HepG2 (cell line): ENCODE measurements around the gene TMEM121. TPM values are rescaled to one million over a fixed set of nuclear protein-coding genes. Genes with fewer than 3 reads are reported as not detected.

Source experiments
- ATAC-seq: fragments of 200-7000 bp; cut with Tn5 transposase; 3 replicates; pipeline ENCODE4 v1.9.1; 2020; ENCODE audit warnings: mild to moderate bottlenecking, moderate library complexity
- BruUV-seq: library from RNA; stranded (reverse); fragments of 400-500 nt; replicated peaks from 2 replicates; lab custom pipeline; 2021; lab: Mats Ljungman, UMichigan
- CTCF ChIA-PET: fragments of 300-600 bp; formaldehyde crosslinking; extraction: SDS; loops from one replicate; lab custom pipeline; 2021; ENCODE audit warnings: low total read pairs, inconsistent platforms, low intra/inter-chr PET ratio; lab: Yijun Ruan, JAX
- POLR2A ChIA-PET: fragments of 350-600 bp; sonication (Branson Sonifier 250); formaldehyde crosslinking; loops from one replicate; lab custom pipeline; 2020; ENCODE audit warnings: antibody characterized with exemption, inconsistent platforms; lab: Yijun Ruan, JAX
- DNase-seq: peaks from one replicate; pipeline ENCODE4 v3.0.0-alpha.2; 2015; ENCODE audit warnings: low spot score
- FAIRE-seq: peaks from 3 replicates; lab custom pipeline; 2011; peaks lifted over from hg19 to GRCh38; lab: Jason Lieb, UNC
- H2AFZ ChIP-seq: one replicate; pipeline ENCODE4 v1.6.1; 2011; ENCODE audit warnings: low read length, inconsistent platforms
- H3K27ac ChIP-seq: fragments of 300-600 bp; 3 replicates; pipeline ENCODE4 v1.8.0; 2011; ENCODE audit warnings: mixed run types, mild to moderate bottlenecking, mixed read lengths, low read length, inconsistent platforms; ENCODE audit not compliant: insufficient read depth; ENCODE audit errors: extremely low read length
- H3K27me3 ChIP-seq, 2 experiments: fragments of 200-600 bp in 1 of 2; 2 replicates in 1 of 2; 3 replicates in 1 of 2; pipeline versions ENCODE4 v1.6.0 to v1.8.0; 2011; ENCODE audit warnings: low read length in 2 of 2, mild to moderate bottlenecking in 2 of 2, moderate library complexity in 2 of 2, inconsistent platforms in 1 of 2; ENCODE audit not compliant: insufficient read depth in 2 of 2, control insufficient read depth in 1 of 2
- H3K36me3 ChIP-seq, 2 experiments: fragments of 200-600 bp in 1 of 2; replicated peaks in 1 of 2; 2 replicates in 1 of 2; 3 replicates in 1 of 2; pipeline versions ENCODE4 v1.5.1 to v1.8.0; 2011; ENCODE audit warnings: low read length in 2 of 2, inconsistent platforms in 1 of 2; ENCODE audit not compliant: insufficient read depth in 2 of 2, control insufficient read depth in 1 of 2
- H3K4me1 ChIP-seq: 2 replicates; pipeline ENCODE4 v1.5.1; 2012; ENCODE audit warnings: low read length, inconsistent platforms; ENCODE audit not compliant: insufficient read depth
- H3K4me2 ChIP-seq: 2 replicates; pipeline ENCODE4 v1.6.0; 2011; ENCODE audit warnings: low read depth, low read length, inconsistent platforms
- H3K4me3 ChIP-seq, 3 experiments: fragments of 200-600 bp in 1 of 3; sonication (generic), shearing (Covaris generic) in 1 of 3; replicated peaks in 1 of 3; 2 replicates each; pipeline ENCODE4 v1.5.1; 2011 to 2016; ENCODE audit warnings: low read length in 3 of 3, inconsistent platforms in 2 of 3, low read depth in 2 of 3, mild to moderate bottlenecking in 2 of 3, control low read depth in 1 of 3, mixed read lengths in 1 of 3; ENCODE audit not compliant: insufficient read depth in 1 of 3
- H3K79me2 ChIP-seq: one replicate; pipeline ENCODE4 v1.6.1; 2011; ENCODE audit warnings: low read length, inconsistent platforms; ENCODE audit not compliant: insufficient read depth
- H3K9ac ChIP-seq: 2 replicates; pipeline ENCODE4 v1.6.0; 2011; ENCODE audit warnings: mild to moderate bottlenecking, low read depth, low read length, inconsistent platforms; ENCODE audit not compliant: insufficient read depth
- H3K9me3 ChIP-seq: 2 replicates; pipeline ENCODE4 v1.5.1; 2012; ENCODE audit warnings: mild to moderate bottlenecking, low read length
- H4K20me1 ChIP-seq: 2 replicates; pipeline ENCODE4 v1.6.0; 2011; ENCODE audit warnings: inconsistent platforms, mild to moderate bottlenecking, low read length, moderate library complexity; ENCODE audit not compliant: insufficient read depth
- DNMT1 ChIP-seq: sonication (generic); formaldehyde crosslinking; IDR thresholded peaks from 2 replicates; pipeline ENCODE4 v1.5.1; 2020; ENCODE audit warnings: mild to moderate bottlenecking, missing genetic modification reagents
- MAZ ChIP-seq, 2 experiments: sonication (generic) in 1 of 2; formaldehyde crosslinking in 1 of 2; IDR thresholded peaks; 2 replicates each; pipeline versions ENCODE4 v1.5.0 to v1.6.1; 2012 to 2020; ENCODE audit warnings: low read depth in 2 of 2, mild to moderate bottlenecking in 2 of 2, borderline replicate concordance in 1 of 2, improper control_type of control experiment in 1 of 2, low read length in 1 of 2, missing genetic modification reagents in 1 of 2, moderate library complexity in 1 of 2
- MEIS1 ChIP-seq: sonication (generic); formaldehyde crosslinking; IDR thresholded peaks from 2 replicates; pipeline ENCODE4 v1.9.0; 2021; ENCODE audit warnings: mild to moderate bottlenecking, missing genetic modification reagents, moderate library complexity, borderline replicate concordance
- RBFOX2 ChIP-seq: fragments of 200-400 bp; formaldehyde crosslinking; IDR thresholded peaks from 2 replicates; pipeline ENCODE4 v1.6.1; 2017; ENCODE audit warnings: low read depth, mild to moderate bottlenecking, low read length
- RNF2 ChIP-seq: fragments of 450-650 bp; conservative IDR thresholded peaks from 2 replicates; pipeline ENCODE4 v1.6.1; 2016; ENCODE audit warnings: low read depth
- TOPORS ChIP-seq: sonication (generic); formaldehyde crosslinking; IDR thresholded peaks from 2 replicates; pipeline ENCODE4 v1.8.0; 2023; ENCODE audit warnings: mild to moderate bottlenecking, missing genetic modification reagents
- ZHX1 ChIP-seq: sonication (generic); formaldehyde crosslinking; IDR thresholded peaks from 2 replicates; pipeline ENCODE4 v1.8.1; 2022; ENCODE audit warnings: low read depth, mild to moderate bottlenecking, missing genetic modification reagents
- ZNF10 ChIP-seq: sonication (generic); formaldehyde crosslinking; IDR thresholded peaks from 2 replicates; pipeline ENCODE4 v1.4.0; 2020; ENCODE audit warnings: mild to moderate bottlenecking, low read depth, missing genetic modification reagents, borderline replicate concordance
- ZNF383 ChIP-seq: sonication (generic); formaldehyde crosslinking; IDR thresholded peaks from 2 replicates; pipeline ENCODE4 v1.4.0; 2020; ENCODE audit warnings: missing genetic modification reagents, mild to moderate bottlenecking, borderline replicate concordance
- ZNF598 ChIP-seq: sonication (generic); formaldehyde crosslinking; IDR thresholded peaks from 2 replicates; pipeline ENCODE4 v1.5.1; 2020; ENCODE audit warnings: mild to moderate bottlenecking, missing genetic modification reagents, borderline replicate concordance
- WGBS: methylation state at CpG from one replicate; pipeline ENCODE4 v1.1.6; 2017; ENCODE audit warnings: low lambda C conversion rate; 5-methylcytosine and 5-hydroxymethylcytosine counted together
- in situ Hi-C: cut with HindIII; loops from 2 replicates; pipeline ENCODE4 v1.10.0; 2017; ENCODE audit warnings: low pct_unique_long_range_greater_than_20kb; ENCODE audit not compliant: extremely low pct_ligation_motif_present
- intact Hi-C: fragments of 100-400 bp; cut with micrococcal nuclease; formaldehyde crosslinking; loops from one replicate; pipeline ENCODE4 v1.10.0; 2022; ENCODE audit not compliant: unreplicated experiment
- polyA plus RNA-seq, 8 experiments: library from polyadenylated mRNA; depleted of rRNA in 3 of 8; stranded (reverse) in 7 of 8; unstranded in 1 of 8; fragments of >200 nt; fragmentation: Illumina TruSeq in 4 of 8; extraction: Trizol in 4 of 8; gene quantifications; 2 replicates each; pipeline versions ENCODE4 v1.2.1 to v1.2.3, GENCODE V29; 2011 to 2016; ENCODE audit warnings: low read depth in 4 of 8, missing spikeins in 1 of 8, mixed read lengths in 1 of 8; ENCODE audit not compliant: insufficient read depth in 1 of 8
- total RNA-seq, 5 experiments: library from RNA; depleted of rRNA; stranded (reverse); fragments of >200 nt; fragmentation: Illumina TruSeq; extraction: Trizol; gene quantifications; 2 replicates each; pipeline ENCODE4 v1.2.3, GENCODE V29; 2016; ENCODE audit warnings: low read depth in 1 of 5

Gene TMEM121
- total and polyA plus RNA-seq, 2 of the 13 experiments (the other 11 are each of a cell fraction or from before 2014, with no cell fraction given): 6.6 to 19.0 TPM

- Histone ChIP-seq H3K4me2 (no peak overlapping the region), H3K79me2 (no peaks in the 10 kb centered on the region), H3K27me3 (peaks cover 3 to 27% of the 10 kb centered on the region in 2 experiments; a peak in 4 of 5 replicates)
- FAIRE-seq (no peak), ATAC-seq (no peak)
- intact Hi-C loops: loop anchor here (2.0 kb wide), 1 partner anchor 48 kb away; no protein-coding TSS in a partner anchor
- TF ChIP-seq RBFOX2: 0 out of 2 replicates have a peak, but pooled peaks have one; percentile 4
- TF ChIP-seq ZNF598 (CRISPR knock-in tag): no peak
- no peak for TF ChIP-seq MEIS1
- TF ChIP-seq ZNF10 (CRISPR knock-in tag): no peak
- TF ChIP-seq DNMT1 (CRISPR knock-in tag): peak; percentile 4; the same call in 1 of the 2 replicates
- no peak for TF ChIP-seq TOPORS (CRISPR knock-in tag)
- TF ChIP-seq ZNF383 (CRISPR knock-in tag): no peak
- no peak for TF ChIP-seq MAZ (IDR thresholded peaks at IDR 0.05; ENCODE audit: borderline replicate concordance, low read depth, low read length)
- 0 out of 2 replicates have a peak, but pooled peaks have one; percentile 1 for TF ChIP-seq MAZ (CRISPR knock-in tag; IDR thresholded peaks at IDR 0.05; ENCODE audit: low read depth)
- peak; percentile 4; the same call in 1 of the 2 replicates for TF ChIP-seq ZHX1 (CRISPR knock-in tag)
- no peak for TF ChIP-seq RNF2
- TF ChIP-seq, all 625 proteins: peak for 4
- CTCF ChIA-PET: interaction anchor here (4.1 kb wide), 1 partner anchor 48 kb away, joined by 15 read pairs; no protein-coding TSS in a partner anchor
- peaks cover 50% of the 10 kb centered on the region for H3K4me1 ChIP-seq
- H3K9ac ChIP-seq: no peak overlapping the region
- no peak overlapping the region for H3K4me3 ChIP-seq
- in situ Hi-C loops: loop anchor here (5.0 kb wide), 2 partner anchors 42 to 107 kb away; partner anchors contain the start of gene CRIP1
- WGBS: 98% methylated on average over 13 of the region's 24 CpGs
- DNase-seq: no peak
- no peaks in the 10 kb centered on the region for H4K20me1 ChIP-seq
- no peaks in the 10 kb centered on the region for H3K9me3 ChIP-seq
- POLR2A ChIA-PET: no interaction called here
- H2AFZ ChIP-seq: no peak overlapping the region
- H3K36me3 ChIP-seq: 0 out of 5 replicates have a peak, but pooled peaks cover 0 to 6% of the 10 kb centered on the region in 2 experiments
- no TSS peak for BruUV-seq
- no peak overlapping the region for H3K27ac ChIP-seq
These were observed 2.9 kb downstream of the TMEM121 start for GRCh38 chr14:105529319-105529568.
